Epidermal melanocyte (primary cell): ENCODE results near the gene ARSD.
"Not testable (repeated sequence)": the region's sequence is repeated elsewhere in the genome, so short reads cannot be mapped to it uniquely, and the experiment has no call there.

Experiments used
- DNase-seq: peaks from one replicate; pipeline ENCODE4 v3.0.0; 2011; ENCODE audit warnings: low spot score; ENCODE audit not compliant: insufficient read length

Gene ARSD

DNA sequence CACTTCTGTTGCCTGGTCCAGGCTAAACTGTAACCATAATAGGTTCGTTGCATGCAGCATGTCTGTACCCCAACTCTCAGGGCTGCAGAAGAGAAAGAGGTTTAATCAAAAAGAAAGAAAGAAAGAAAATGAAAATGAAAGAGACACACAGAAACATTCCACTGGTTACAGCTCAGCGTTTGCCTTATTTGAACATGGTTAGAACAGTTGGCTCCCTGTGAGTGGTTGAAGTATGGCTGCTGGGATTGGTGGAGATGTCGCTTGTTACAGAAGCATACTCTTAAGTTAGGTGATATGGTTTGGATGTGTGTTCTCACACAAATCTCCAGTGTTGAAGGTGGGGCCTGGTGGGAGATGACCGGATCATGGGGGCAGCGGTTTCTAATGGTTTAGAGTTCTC lies 36.3 kb downstream of the ARSD start:
- DNase-seq: no peak

DNA sequence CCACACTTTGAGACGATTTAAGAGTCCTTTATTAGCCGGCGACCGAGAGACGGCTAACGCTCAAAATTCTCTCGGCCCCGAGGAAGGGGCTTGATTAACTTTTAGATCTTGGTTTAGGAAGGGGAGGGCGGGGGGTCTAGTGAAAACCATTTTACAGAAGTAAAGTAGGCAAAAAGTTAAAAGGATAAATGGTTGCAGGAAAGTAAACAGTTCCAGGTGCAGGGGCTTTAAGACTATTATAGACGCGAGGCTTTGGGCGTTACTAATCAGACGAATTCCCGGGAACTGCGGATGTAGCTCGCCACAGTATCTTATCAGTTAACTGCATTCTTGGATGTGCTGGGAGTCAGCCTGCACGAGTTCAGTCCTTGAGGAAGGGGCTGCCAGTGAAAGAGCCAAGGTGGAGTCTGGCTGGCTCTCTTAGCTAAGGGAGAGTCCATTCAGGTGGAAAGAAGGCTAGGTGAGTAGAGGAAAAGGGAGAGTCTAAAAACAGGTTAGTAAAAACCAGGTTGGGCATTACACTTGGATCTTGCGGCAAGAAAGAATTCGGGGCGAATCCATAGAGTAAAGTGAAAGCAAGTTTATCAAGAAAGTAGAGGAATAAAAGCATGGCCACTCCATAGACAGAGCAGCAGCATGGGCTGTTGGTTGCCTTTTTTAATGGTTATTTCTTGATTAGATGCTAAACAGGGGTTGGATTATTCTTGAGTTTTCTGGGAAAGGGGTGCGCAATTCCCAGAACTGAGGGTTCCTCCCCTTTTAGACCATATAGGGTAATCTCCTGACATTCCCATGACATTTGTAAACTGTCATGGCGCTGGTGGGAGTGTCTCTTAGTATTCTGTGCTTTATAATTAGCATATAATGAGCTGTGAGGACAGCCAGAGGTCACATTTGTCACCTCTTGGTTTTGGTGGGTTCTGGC lies 38.3 kb downstream of the ARSD start:
- DNase-seq: not testable (repeated sequence)

DNA sequence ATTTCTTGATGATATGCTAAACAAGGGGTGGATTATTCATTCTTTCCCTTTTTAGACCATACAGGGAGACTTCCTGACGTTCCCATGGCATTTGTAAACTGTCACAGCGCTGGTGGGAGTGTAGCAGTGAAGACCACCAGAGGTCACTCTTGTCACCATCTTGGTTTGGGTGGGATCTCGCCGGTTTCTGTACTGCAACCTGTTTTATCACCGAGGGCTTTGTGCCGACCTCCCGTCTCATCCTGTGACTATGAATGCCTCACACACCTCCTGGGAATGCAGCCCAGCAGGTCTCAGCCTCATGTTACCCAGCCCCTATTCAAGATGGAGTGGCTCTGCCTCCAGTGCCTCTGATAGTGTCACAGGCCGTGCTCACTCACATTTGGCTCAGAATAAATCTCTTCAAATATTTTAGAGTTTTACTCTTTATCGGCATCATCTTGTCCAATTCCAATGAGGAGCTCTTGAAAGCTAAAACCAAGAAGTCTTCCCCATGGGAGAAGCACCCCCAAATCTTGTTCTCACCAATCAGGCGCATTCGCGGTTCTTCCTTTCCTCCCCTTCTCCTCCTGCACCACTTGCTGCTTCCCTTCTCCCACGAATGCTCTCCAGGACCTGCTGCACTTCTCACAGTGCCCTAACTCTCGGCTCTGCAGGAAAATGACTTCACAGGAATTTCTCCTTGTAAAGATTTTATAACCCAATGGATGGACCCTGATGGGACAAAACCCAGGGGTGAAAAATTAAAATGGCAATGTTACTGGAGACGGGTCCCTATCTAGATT lies 39.2 kb downstream of the ARSD start:
- DNase-seq: not testable (repeated sequence)

DNA sequence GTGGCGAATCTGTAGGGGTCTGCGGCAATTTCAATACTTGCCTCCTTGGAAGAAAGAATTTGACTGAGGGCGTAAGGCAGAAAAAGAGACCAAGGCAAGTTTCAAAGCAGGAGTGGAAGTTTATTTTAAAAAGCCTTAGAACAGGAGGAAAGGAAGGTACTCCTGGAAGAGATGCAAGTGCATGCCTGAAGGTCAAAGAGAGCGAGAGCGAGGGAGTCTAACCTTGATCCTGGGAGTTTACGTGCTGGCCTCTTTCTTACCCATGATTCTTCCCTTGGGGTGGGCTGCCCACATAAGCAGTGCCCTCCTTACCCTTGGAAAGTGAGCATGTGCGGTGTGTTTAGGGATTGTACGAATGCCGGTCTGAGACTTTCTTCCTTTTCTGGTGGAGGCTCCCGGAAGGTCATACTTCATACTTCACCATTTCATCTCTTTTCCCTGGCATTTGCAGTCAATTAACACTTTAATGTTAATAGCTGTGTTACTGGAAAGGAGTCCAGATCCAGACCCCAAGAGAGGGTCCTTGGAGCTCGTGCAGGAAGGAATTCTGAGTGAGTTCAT lies 40.0 kb downstream of the ARSD start:
- no peak for DNase-seq

DNA sequence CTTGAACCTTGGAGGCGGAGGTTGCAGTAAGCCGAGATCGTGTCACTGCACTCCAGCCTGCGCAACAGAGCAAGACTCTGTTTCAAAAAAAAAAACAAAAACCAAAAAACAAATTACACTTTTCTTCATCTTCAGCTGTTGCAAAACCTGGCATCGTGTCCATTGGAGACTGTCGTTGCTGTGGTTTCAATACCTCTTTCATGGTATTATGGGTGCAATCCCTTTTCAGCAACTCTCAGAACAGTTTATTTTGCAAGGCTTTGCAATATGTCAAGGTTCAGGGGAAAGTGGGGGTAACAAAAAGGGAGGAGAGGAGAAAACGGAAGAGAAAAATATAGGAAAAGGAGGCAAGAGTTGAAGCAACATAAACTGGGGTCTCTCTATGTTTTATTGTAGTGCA lies 40.8 kb downstream of the ARSD start:
- DNase-seq: no peak

DNA sequence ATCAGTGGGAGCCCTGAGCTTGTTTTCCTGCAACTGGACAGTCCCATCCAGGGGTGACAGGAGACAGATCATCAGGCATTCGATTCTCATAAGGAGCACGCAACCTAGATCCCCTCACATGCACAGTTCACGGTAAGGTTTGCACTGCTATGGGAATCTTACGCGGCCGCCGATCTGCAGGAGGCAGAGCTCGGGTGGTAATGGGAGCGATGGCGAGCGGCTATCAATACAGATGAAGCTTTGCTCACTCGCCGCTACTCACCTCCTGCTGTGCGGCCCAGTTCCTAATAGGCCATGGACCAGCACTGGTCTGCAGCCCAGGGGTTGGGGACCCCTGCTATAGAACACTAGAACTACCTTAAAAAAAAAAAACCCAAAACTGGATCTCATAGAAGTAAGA lies 45.4 kb downstream of the ARSD start:
- no peak for DNase-seq

DNA sequence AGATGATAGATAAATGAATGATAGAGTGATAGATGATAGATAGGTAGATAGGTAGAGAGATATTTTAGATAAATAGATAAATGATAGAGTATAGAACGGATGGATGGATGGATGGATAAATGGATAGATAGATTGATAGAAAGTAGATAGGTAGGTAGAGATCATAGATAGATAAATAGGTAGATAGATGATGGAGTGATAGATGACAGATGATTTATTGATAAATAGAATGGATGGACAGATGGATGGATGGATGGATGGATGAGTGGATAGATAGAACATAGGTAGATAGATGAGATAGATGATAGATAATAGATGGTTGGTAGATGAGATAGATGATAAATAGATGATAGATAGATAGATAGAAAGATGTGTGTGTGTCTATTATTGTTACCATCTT lies 49.5 kb downstream of the ARSD start:
- DNase-seq: no peak

DNA sequence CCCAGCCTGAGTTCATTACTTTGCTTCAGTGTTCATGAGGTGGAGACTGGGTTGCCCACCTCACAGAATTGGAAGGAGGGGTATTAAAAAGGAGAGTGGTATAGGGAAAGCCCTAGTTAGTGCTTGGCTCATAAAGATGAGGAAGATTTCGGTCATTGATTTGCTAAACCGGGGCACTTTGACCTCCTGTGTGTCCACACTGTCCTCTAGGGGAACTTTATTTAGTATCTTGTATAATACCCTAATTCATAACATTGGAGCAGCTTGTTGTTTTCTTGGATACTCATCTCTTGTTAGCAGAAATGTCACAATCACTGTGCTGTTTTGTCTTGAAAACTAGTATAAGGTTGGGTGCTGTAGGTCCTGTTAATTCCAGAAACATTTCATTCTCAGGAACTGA lies 50.6 kb downstream of the ARSD start:
- no peak for DNase-seq

DNA sequence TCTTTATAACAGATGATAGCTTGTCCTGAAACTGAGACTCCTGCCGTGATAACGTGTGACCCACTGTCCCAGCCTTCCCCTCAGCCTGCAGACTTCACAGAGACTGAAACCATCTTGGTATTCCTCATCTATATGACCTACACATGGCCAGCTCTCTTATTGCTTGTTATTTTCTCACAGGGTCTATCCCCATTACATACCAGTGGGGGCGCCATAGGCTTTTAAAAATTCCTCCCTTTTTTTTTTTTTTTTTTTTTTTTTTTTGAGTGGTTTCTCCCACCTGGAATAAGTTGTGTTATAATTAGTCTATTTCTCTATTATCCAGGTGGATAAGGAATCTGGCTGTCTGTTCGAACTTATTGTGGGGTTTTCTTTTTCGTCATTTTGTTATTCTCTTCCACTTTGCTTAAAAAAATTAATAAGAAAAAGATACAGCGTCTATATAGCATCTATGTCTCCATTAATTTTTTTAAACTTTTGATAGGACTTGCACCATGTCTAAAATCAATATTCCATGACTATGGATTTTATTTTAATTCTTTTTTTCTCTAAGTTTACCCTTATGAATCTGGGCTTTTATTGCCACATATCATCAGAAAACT lies 53.2 kb downstream of the ARSD start:
- no peak for DNase-seq

DNA sequence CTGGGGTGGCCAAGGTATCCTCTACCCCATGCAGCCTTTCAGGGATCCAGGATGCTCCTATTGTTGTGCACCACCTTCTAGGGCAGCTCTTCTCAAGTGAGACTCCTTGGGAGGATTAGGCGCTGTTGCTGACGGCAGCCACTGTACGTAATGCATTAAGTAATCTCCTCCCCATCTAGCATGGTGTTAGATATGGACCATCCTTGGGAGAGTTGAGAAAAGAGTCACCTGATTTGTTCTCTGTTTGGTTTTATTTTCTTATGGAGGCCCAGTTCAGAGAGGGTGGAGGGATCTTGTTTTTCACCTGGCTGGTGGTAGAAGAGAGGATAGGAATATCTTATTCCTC lies 54.0 kb downstream of the ARSD start:
- no peak for DNase-seq

DNA sequence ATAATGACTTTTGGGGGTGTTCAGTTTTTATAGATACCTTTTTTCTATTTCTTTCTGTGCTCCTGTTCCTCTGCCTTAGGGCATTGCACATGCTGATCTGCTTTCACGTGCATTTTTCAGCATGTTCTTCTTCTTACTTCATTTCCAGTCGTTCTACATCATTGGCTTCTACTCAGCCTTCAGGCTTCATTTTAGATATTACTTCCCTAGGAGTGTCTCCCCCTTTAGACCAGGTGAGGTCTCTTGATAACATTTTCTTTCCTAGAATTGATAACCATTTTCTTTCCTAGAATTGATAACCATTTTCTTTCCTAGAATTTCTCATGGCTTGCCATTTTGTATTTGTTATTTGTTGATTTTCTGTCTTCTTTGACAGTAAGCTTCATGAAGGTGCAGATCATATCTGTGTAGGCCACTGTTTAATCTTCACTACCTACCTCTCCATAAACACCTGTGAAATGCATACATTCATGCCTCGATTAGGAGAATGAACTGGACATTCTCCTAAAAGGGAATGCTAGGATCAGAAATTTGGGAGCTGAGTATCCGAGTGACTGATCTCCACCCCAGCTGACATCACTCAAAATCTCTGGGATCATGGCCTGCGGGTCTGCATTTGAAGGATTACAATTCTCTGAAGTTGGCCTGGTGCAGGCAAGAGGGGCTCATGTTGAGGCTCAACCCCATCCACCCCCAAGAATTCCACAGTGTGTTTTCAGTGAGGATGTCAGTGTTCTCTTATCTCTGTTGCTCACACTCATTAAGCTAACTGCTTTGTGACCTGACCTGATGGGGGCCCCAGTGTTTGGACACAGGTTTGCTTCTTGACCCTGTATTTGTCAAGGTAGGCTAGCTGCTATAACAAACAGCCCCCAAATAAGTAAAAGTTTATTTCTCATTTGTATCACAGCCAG lies 54.7 kb downstream of the ARSD start:
- DNase-seq: no peak

DNA sequence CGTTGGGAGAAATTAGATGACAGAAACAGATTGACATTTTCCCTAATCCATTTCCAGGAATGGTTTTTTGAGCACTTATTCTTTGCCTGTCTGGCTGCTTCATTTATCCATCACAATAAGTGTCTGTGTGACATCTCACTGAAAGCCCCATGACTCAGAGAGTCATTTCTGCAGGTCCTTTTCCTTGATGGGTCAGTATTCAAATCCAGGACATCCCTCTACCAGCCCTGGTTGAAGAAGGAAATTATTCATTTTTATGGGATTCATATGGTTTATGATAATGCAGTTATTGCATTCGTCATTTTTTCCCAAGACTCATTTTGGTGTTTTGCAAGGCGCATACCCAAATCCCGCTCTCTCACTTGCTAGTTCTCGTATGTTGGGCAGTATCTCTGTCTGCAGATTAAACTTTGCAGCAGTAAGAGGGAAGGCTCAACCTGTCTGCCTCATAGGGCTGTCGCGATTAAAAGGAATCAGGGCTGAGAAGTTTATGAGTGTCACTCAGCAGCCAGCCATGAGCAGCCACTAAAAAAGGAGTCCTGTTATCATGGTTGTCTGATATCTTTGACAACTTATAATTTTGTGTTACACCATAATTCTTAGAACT lies 56.4 kb downstream of the ARSD start:
- no peak for DNase-seq

DNA sequence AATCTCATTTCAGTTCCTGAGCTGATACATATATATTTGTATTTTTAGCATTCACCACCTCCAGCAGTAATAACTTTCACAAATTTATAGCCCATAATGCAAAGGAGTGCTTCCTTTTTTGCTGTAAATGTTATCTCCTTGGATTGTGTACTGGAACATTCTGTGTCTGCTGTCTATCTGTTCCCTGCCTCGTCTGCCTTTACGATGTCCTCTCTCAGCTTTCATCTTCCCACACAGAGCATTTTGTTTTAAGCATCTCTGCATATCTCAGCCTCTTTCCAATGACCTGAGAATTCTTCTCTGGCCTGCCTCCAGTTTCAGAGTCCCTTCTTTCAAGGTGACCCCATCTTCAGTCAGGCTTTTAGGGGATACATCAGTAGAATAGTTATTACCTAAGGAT lies 57.3 kb downstream of the ARSD start:
- DNase-seq: no peak

DNA sequence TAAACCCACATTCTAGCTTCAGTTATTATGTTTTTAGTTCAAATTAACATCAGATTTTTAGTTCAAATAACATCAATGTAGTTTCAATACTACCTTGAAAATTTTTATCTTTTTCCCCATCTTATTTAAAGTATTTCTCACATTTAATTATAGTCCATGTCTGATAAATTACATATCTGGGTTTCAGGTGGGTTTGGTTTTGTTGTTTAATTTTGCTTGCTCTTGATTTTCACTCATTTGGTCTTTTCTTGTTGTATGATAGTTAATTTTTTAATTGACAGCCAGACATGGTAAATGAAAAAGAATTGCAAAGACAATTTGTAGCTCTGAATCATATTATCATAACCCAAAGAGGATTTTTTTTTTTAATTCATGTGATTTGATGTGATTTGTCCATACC lies 58.5 kb downstream of the ARSD start:
- no peak for DNase-seq

DNA sequence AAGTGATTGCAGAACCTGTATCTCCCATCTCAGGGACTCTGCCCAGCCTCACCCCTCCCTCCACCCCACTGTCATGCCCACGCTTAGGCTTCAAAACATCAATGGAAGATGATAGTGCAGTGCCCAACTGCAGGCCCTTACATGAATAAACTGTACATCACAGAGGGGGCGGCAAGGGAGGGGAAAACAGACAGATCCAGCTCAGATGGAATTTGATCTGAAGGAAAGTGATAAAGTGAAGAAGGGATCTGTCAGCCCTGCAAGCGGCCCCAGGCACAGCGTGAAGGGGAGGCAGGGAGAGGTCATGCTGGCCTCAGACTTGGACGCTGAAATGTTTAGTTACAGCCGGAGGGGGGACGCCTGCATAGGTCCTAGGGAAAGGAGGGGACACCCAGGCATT lies 61.9 kb downstream of the ARSD start:
- no peak for DNase-seq

DNA sequence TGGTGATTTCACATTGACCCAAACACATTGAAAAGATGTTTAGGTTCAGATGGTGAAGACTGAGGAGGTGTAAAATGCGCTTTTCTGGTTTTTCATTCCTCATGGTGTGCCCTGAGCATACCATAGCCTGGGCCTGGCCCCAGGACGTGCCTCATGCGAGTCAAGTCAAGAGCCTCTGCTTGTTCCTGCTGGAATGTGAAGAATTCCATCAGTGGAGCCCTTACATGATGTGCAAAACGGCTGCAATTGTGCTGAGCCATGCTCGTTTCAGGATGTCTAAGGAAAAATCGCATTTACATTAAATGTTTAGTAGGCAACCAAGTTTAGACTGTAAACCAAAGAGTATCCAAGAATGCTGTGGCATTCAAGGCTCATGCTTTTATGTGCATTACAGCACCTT lies 65.5 kb downstream of the ARSD start:
- DNase-seq: no peak

DNA sequence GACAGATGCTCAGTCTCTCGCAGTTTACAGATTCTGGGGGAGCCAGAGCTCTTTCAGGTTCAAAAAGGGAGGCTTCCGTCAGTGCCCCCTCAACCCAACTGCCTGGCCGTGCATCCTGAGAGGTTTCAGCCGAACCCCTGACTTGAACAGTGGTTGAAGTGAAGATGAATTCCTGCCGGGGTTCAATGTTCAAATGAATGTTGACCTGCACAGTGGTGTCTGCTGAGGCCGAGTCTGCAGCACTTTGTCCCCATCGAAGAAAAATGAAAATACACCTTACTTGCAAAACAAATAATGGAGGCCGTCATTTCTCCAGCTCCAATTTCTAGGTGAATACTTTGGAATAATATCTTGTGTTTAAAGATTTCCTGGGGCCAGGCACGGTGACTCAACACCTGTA lies 66.7 kb downstream of the ARSD start:
- no peak for DNase-seq

DNA sequence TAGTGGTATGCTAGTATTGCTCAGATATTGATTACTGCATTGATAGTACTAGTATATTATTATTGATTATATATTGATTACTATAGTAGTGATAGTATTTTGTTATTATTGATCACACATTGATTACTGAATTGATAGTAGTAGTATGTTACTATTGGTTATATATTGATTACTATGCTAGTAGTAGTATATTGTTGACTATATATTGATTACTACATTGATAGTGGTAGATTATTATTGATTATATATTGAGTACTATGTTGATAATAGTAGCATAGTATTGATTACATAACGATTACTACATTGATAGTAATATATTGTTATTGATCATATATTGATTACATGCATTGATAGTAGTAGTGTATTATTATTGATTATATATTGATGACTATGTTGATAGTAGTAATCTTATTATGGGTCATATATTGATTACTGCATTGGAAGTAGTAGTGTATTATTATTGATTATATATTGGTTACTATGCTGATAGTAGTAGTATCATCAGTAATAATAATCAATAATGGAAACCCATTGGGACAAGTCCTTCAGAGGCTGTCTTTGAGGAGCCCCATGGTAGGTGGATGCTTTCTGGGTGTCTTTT lies 69.8 kb downstream of the ARSD start:
- DNase-seq: no peak

DNA sequence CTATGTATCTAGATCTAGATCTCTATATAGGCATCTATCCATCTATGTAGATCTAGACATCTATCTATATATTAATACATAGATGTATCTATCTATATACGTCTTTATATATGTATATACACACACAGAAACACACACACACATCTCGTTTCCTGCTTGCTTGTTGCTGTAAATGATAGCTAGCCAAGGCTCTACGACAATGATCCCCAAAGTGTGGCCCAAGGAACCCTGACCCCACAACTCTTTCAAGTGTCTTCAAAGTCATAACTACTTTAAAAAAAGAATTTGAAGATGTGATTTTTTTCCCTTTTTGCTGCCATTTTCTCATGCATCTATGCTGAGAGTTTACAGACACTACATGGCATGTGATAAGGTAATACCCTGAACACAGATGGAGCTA lies 71.6 kb downstream of the ARSD start:
- DNase-seq: no peak

DNA sequence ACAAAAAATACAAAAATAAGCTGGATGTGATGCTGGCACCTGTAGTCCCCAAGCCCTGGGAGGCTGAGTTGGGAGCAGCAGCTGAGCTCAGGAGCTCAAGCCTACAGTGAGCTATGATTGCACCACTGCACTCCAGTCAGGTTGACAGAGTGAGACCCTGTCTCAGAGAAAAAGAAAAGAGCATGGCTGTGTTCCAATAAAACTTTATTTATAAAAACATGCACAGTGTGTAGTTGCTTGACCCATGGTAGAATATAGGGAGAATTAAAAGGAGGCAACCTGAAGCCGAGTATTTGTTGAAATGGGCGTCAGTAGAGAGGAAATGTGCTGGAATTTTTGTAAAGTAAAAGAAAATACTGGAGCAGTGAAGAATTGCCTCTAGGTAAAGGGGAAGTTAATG lies 73.4 kb downstream of the ARSD start:
- DNase-seq: no peak
